Activated CD4-positive, alpha-beta T cell treated with anti-CD3 and anti-CD28 coated beads, Interleukin-2, Interleukin-6, amounts not matched to agents 100 ng/mL and 50 ng/mL, durations not matched to agents 16 hours and 8 hours (primary cell): Measurements from ENCODE around the gene PXN.

Experiments used
- DNase-seq: peaks from one replicate; pipeline ENCODE4 v3.0.0-alpha.2; 2020

The PXN gene

DNA sequence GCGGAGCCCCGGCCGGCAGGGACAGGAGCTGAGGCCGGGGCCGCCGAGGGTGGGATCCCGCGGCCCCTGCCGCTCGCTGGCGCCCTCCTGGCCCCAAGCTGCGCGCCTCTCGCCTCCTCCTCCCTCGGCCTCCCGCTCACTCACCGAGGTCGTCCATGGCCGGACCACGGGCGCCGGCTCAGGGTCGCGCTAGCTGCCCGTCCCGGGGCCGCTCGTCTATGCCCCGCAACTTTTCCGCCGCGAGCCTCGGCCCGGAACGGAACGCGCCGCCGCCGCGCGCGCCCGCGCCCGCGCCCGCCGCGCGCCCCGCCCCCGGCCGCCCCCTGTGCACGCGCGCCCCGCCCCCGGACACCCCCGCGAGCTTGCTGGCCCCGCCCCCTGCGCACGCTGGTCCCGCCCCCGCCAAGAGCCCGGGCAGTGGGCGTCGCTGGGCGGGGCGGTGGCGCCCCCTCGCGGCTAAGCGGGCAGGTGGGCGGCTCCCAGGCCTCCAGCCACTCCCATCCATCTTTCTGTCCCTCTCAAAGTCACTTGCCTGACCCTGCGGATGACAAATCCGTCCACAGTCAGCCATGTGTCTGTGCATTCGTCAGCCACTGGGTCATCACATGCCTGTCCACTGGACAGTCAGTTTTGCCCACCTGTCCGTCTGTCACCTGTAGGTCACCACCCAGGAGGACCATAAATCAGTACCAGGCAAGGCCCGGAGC lies at the start of gene PXN:
Gene PXN (minus strand): TSS at position 258 of the 707 bp plus-strand sequence. CDS start 101 bp downstream, at position 157.
- DNase-seq = peak; percentile 95

DNA sequence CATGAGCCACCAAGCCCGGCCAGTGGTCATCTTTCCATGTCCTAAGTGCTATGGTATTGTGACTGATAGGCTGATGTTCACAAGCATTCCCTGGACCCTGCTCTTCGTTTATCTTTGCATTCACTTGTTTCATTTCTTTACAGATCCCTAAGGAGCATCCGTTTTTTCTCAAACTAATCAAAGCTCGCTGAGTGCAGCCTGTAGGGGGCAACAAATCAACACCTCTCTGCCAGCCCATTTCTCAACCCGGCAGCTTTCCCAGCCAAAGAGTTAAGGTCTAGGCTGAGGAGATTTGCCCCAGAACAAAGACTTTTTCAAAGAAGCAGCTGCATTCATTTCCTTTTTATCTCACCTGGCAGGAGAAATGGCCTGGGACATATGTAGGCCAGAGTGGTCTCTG lies 48.7 kb upstream of the PXN start:
- no peak for DNase-seq

DNA sequence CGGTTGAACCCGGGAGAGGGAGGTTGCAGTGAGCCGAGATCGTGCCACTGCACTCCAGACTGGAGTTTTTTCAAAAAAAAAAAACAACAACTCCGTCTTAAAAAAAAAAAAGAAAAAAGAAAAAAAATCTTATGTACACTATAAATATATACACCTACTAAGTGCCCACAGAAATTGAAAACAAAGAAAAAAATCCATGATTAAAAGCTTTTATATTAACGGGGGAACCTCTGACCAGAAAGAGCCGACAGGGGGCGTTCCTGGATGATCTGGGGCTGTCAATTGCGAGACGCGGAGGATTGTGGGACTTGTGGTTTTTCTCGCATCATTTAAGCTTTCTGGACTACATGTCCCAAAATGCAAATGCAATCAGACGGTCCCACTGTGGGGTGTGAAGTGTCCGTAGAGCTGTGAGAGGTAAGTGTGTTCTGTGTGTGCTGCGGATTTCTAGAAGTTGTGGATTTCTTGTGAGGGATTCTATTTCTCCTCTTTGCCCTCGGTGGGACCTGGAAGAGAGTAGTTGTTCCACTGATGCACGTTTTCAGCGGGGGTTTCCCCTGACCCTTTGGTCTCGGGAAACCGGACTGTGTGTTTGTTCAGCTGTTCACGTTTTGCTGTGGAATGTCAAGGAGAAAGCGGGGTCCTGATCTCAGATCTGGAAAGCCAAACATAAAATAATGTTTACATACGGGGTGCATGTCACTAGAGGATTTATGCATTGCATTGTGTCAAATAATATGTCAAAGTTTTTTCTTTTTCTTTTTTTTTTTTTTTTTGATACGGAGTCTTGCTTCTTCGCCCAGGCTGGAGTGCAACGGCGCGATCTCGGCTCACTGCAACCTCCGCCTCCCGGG lies 36.7 kb upstream of the PXN start, which contains the start of gene SIRT4:
Gene SIRT4 (plus strand): TSS at position 360 of the 854 bp plus-strand sequence. CDS start 1,241 bp downstream, outside the sequence.
- peak; percentile 94 for DNase-seq

DNA sequence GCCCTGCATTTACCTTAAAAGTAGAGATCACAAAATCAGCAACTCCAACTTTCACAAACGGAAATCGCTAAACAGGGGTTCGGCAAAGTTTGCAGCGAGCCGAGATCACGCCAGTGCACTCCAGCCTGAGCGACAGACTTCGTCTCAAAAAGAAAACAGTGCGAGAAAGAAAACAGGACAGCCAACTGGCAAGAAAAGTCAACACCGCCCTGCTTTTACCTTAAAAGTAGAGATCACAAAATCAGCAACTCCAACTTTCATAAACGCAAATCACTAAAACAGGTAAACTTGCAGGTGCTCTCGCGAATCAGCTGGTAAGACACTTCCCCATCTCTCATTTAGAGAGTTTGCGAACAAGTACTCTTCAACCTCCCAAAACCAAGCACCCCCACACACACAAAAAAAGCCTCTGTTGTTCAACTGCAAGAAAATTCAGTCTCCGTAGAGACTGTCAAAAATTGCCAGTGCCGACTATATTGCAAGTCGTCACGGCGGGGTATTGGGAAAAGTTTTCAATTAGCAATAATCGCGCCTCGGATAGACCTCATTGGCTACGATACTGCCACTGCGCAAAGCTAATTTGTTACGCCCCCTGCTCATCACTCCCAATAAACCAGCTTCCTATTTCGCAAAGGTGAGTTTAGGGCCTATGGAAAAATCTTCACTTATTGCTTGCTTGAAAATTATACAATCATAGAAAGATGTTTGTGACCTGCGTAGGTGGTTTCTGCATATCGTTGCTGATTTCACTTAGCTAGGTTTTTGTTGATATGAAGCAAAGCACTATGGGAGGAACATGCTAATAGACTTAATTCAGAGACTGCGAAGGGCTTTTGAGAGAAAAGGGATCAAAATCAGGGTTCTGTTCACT lies 27.4 kb upstream of the PXN start, which contains the start of gene RNU4-1:
Gene RNU4-1 (minus strand): TSS at position 577 of the 871 bp plus-strand sequence.
- DNase-seq = peak; percentile 96

DNA sequence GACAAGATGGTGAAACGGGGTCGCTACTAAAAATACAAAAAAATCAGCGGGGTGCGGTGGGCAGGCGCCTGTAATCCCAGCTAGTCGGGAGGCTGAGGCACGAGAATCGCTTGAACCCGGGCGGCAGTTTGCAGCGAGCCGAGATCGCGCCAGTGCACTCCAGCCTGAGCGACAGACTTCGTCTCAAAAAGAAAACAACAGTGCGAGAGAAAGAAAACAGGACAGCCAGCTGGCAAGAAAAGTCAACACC lies 26.8 kb upstream of the PXN start:
- DNase-seq = no peak

DNA sequence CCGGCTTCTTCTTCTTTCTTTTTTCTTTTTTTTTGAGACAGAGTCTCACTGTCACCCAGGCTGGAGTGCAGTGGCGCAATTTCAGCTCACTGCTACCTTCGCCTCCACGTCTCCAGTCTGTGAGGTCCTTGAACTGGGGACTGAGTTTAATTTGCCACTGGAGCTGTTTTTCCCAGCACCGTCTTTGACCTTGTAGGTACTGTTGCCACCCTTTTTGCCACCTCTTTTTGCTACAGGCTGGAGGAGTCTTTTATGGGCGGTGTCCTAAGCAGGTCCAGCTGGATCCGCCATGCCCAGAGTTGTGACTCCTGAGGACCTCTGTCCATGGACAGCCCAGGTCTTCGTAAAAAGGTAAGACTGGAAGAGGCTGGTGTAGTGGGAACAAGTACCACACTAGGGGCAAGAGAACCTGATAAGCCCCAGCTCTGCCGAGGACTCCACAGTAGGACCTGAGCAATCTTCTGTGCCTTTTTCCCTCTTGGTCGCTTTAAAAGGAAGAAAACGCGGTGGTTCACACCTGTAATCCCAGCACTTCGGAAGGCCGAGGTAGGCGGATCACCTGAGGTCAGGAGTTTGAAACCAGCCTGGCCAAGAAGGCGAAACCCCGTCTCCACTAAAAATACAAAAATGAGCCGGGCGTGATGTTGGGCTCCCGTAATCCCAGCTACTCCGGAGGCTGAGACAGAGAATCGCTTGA lies 25.2 kb upstream of the PXN start:
- DNase-seq = no peak

DNA sequence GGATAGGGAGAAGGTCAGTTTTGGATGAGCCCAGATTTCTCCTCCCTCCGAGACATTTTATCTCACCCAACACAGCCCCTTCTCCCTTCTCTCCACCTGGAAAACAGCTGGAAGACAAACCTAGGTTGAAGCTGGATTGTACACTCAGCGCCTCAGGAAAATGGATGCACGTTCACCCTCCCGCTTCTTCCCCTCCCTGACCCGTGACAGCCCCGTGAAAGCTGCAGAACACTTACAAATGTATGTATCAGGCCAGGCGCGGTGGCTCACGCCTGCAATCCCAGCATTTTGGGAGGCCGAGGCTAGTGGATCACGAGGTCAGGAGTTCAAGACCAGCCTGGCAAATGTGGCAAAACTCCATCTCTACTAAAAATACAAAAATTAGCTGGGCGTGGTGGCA lies 22.0 kb upstream of the PXN start:
- no peak for DNase-seq

DNA sequence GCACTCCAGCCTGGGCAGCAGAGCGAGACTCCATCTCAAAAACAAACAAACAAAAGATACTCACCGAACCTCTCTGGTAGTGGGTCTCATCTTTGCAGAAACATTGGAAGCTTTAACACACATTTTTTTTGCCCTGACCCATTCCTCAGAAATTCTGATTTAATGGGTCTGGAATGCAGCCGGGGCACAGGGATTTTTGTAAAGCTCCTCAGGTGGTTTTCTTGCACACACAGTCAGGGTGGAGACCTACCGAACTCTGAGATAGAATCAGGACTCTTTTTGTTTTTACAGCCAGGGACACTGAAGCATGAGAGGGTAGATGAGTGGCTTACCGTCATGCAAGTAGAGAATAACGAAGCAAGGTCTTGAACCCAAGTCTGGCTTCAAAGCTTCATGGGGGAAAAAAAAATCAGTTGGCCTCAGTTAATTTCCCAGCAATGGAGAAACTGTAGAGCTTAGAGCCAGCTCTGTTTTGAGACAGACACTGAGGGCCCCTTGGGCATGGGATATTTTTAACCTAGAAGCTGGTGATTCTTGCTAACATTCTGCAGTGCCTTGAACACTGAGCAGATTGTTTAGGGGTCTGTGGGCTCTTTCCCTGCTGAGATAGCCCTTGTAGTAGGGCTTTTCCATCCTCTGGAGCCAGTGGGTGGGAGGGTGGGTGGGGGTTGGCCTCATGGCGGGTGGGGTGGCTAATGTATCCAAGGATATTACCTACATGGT lies 21.4 kb upstream of the PXN start:
- no peak for DNase-seq

DNA sequence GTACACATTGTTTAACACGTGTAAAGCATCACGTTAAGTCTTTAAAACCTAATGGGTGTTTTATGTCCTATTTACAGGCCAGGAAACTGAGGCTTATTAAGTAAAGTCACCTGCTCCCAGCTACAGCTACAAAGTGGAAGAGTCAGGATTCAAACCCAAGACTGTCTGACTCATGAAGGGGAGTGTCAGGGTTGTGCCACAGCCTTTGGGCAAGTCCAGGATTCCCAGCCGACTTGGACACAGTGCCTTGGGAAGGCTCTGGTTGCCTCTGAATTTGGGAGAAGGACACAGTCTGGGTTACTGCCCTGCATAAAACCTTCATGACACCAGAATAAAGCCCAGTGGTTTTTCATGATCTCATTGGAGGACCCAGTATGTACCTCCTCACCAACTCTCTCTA lies 18.9 kb upstream of the PXN start:
- DNase-seq = no peak

DNA sequence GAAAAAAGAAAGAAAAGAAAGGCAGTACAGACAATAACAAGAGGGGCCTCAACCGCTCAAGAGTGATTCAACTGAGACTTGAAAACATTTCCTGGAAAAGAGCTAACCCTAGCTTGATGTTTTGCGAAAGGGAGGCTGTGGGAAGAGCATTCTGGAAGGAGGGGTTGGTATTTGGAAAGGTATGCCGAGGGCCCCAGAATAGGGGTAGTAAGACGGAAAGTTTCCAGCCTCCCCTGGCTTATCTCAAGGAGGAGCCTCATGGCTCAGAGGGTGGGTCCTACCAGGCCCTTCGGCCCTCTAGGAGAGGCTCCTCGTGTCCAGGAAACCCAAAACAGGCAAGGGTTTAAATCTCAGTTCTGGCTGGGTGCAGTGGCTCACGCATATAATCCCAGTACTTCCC lies 17.8 kb upstream of the PXN start:
- no peak for DNase-seq

DNA sequence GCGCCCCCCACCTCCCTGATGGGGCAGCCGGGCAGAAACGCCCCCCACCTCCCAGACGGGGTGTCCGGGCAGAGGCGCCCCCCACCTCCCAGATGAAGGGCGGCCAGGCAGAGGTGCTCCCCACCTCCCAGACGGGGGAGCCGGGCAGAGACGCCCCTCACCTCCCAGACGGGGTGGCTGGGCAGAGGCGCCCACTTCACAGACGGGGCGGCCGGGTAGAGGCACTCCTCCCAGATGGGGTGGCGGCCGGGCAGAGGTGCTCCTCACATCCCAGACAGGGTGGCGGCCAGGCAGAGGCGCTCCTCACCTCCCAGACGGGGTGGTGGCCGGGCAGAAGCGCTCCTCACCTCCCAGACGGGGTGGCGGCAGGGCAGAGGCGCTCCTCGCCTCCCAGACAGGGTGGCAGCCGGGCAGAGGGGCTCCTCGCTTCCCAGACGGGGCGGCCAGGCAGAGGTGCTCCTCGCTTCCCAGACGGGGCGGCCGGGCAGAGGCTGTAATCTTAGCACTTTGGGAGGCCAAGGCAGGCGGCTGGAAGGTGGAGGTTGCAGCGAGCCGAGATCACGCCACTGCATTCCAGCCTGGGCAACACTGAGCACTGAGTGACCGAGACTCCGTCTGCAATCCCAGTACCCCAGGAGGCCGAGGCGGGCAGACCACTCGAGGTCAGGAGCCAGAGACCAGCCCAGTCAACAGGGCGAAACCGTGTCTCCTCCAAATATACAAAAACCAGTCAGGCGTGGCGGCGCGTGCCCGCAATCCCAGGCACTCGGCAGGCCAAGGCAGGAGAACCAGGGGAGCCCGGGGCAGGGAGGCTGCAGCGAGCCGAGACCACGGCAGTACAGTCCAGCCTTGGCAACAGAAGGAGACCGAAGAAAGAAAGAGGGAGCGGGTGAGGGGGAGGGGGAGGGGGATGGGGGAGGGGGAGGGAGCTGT lies 12.9 kb upstream of the PXN start:
- no peak for DNase-seq

DNA sequence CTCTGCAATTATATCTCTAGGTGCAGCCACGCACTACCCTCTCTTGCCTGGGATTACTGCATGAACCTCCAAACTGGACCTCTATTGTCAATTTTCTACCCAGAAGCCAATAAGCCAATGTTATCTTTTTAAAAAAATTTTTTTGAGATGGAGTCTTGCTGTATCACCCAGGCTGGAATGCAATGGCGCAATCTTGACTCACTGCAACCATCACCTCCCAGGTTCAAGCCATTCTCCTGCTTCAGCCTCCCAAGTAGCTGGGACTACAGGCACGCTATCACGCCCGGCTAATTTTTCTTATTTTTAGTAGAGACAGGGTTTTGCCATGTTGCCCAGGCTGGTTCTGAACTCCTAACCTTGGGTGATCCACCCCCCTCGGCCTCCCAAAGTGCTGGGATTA lies 11.2 kb upstream of the PXN start:
- DNase-seq = no peak

DNA sequence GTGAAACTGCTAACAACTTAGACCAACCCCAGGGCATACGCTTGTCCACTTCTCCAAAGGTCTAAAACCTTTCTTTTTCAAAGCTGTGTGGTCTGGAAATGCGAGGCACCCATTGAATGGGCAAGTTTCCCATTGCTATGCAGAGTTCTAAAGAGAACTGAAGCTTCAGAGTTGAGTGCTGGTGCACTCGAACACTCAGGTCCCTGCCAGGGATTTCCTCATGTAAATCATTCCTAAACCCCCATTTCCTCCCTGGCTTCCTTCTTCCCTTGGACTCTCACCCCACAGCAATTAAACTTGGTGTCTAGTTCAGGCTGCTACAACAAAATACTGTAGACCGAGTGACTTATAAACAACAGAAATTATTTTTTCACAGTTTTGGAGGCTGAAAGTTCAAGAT lies 2.2 kb upstream of the PXN start:
- DNase-seq = no peak

DNA sequence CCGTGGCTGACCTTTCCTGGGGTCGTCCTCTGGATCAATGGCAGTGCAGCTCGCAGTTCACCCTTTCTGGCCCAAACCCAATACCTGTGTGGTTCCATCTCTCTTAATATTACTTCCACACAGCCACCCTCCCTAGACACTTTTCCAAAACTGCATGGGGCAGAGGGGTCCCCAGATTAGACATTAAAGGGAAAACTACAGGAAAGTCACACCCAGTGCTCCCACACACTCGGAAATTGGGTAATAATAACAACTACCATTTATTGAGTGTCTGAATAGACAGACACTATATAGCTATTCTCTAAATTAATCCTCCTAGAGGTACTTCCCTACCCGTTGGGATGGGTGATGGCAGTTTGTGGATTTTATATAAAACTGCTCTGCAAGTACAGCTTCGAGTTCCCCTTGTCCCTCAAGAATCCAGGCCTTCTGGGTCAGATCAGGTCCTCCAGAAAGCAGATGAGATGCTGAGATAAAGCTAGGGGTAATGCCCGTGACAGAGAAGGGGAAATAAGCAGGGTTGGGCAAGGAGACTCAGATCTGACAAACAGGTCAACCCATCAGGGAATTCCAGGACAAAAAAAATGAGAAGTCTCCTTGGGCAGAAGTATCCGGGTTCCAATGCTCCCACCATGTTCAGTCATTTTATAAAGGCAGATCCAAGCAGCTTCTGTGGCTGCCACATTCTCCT lies 795 bp upstream of the PXN start:
- no peak for DNase-seq

DNA sequence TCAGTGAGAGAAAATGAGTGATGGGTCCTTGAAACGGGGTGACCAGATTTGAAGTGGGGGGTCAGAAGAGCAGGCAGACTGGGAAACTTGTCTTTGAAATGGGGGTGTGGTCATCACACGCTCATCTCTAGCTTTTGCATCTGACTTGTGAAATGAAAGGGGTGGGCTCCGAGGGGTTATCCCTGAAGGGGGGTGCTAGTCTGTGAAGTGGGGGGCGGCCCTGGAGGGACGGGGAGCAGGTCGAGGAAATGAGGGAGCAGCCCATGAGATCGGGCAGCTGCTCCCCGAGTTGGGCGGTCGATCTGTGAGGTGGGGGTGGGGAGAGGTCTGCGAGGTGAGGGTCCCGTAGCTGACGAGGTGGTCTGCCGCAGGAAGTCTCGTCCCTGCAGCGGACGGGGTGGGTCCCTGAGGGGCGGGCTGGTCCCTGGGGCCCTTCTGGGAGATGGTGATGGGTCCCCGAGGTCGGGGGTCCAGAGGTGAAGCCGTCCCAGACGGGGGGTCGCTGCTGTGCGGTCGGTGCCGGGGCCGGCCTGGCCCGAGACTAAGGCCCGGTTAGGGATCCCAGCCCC lies 542 bp downstream of the PXN start:
- DNase-seq = no peak

DNA sequence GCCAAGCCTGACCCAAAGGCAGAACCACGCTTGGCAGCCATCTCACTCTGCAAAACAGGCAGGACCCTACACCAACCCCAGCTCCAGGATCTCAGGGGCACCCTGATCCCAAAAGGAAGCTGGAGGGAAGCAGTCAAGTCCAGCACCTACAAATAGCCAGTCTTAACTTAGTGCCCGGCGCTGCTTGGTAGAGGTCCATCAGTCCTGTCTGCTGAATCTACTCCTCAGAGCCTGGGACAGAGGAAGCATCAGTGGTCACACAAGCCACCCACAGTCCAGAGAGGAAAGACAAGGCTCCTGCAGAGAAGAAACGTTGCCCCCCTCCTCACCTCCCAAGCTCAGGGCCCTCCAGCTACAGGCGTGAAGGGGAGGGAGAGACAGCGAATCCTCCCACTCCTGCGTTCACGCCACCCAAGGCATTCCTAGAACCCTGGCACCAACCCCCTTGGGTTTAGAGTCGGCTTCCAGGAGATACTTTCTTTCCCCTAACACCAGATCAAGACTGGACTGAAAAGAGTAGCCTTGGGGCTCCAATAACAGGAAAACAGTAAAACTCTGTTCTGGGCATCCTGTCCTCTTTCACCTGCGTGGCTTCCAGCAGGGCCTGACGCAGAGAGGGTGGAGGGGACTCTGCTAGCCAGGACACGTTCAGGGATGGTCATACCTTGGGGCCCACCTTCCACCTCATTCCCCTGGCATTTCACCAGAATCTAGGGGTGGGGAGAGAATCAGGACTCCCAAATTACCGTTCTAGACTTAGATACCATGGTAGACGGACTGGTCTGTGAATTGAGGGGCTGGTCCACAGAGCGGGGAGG lies 1.2 kb downstream of the PXN start:
- DNase-seq = no peak

DNA sequence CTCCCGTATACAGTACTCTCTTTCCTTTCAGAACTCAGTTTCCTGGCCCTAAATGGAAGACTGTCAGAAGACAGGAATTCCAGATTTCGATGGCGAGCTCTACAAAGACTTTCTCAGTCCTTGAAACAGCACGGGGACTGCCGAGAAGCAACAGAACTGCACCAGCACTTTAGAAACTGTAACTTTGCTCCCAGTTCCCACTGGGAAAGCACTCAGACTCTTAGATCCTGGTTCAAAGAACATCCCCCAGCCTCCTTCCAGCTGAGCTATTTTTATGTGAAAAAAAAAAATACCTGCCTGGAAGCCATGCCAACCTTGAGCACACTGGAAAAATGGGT lies 1.8 kb downstream of the PXN start:
- no peak for DNase-seq

DNA sequence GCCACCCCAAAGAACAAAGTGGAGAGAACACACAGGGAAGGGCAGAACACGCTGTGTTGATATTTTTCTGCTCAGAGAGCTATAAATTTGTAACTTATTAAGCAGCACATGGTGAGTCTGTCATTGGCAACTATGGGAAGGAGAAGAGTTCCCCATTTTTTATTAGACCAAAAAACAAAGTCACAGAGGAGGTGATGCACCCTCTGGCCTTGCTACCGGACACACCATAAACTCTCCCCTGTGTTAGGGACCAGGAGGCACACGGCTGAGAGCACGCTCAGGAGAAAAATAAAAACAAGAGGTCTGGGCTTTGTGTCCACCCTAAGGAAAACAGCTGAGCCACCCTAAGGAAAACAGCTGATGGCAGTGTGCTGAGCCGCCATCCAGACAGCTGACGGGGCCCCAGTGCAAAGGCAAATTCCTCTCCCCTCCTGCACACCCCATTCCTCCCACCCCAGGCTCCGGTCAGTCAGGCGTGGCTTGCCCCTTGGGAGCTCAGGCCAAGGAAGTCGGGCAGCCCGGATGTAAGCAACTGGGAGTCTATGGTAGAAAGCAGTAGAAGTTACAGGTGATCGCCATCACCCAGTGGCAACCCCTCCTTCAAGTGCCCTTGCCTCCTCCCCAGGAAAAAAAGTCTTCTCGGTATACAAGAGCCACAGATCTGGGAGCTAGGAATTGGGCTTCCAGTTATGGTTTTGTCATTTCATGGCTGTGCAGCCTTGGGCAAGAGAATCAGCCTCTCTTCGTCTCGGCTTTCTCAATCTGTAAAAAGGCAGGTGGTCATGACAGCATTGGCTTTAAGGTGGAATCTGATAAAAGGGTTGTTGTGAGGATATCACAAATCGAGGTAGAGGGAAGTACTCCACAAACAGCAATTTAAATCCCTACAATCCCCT lies 2.4 kb downstream of the PXN start:
- DNase-seq = no peak
